SU-DHL-6 (cell line): ENCODE data around the gene SLU7.

ENCODE experiments used
- H2AFZ ChIP-seq: fragments of 200-600 bp; sonication (generic); 2 replicates; pipeline ENCODE4 v1.6.1; 2014; ENCODE audit warnings: low read depth, mild to moderate bottlenecking, moderate library complexity, mixed read lengths, antibody characterized with exemption, low read length; ENCODE audit not compliant: severe bottlenecking
- H3F3A ChIP-seq: fragments of 200-600 bp; shearing (Covaris generic); 2 replicates; pipeline ENCODE4 v1.6.0; 2016; ENCODE audit warnings: antibody characterized with exemption, mild to moderate bottlenecking; ENCODE audit not compliant: insufficient read depth
- H3K27ac ChIP-seq: fragments of 200-600 bp; sonication (generic); 2 replicates; pipeline ENCODE4 v1.5.1; 2016; ENCODE audit warnings: low read depth, mild to moderate bottlenecking, low read length, moderate library complexity, mixed read lengths
- H3K27me3 ChIP-seq: fragments of 200-600 bp; sonication (generic), shearing (Covaris generic); 2 replicates; pipeline ENCODE4 v1.6.0; 2014; ENCODE audit warnings: mild to moderate bottlenecking, low read length
- H3K36me3 ChIP-seq: fragments of 200-600 bp; sonication (generic); 2 replicates; pipeline ENCODE4 v1.6.1; 2014; ENCODE audit warnings: mild to moderate bottlenecking, low read length, mixed read lengths
- H3K4me2 ChIP-seq: fragments of 300-600, 200-600 bp; shearing (Covaris generic), sonication (generic); 2 replicates; pipeline ENCODE4 v1.6.0; 2014; ENCODE audit warnings: low read length, low read depth, mild to moderate bottlenecking; ENCODE audit not compliant: poor library complexity, severe bottlenecking
- H3K4me3 ChIP-seq: fragments of 200-600 bp; sonication (generic); 2 replicates; pipeline ENCODE4 v1.5.1; 2014; ENCODE audit warnings: antibody characterized with exemption, low read length, mild to moderate bottlenecking, mixed read lengths; ENCODE audit not compliant: insufficient read depth, poor library complexity, severe bottlenecking
- H3K79me2 ChIP-seq: fragments of 200-600 bp; sonication (generic); 2 replicates; pipeline ENCODE4 v1.6.1; 2014; ENCODE audit warnings: mild to moderate bottlenecking, low read length, moderate library complexity; ENCODE audit not compliant: insufficient read depth
- H3K9ac ChIP-seq: fragments of 200-600 bp; sonication (generic); 2 replicates; pipeline ENCODE4 v1.7.0; 2014; ENCODE audit warnings: mild to moderate bottlenecking, low read length
- H3K9me2 ChIP-seq: fragments of 200-600 bp; sonication (generic); replicated peaks from 2 replicates; pipeline ENCODE4 v1.6.1; 2014; ENCODE audit warnings: low read length; ENCODE audit not compliant: insufficient read depth
- H3K9me3 ChIP-seq: fragments of 200-600 bp; sonication (generic); 2 replicates; pipeline ENCODE4 v1.6.1; 2014; ENCODE audit warnings: low read length, mixed read lengths; ENCODE audit not compliant: insufficient read depth
- H4K20me1 ChIP-seq: fragments of 200-600 bp; sonication (generic); 2 replicates; pipeline ENCODE4 v1.6.1; 2014; ENCODE audit warnings: low read depth, mild to moderate bottlenecking, antibody characterized with exemption, low read length, moderate library complexity, mixed read lengths
- EZH2phosphoT487 ChIP-seq: fragments of 200-600 bp; sonication (generic), shearing (Covaris generic); conservative IDR thresholded peaks from 2 replicates; pipeline ENCODE4 v1.6.1; 2018; ENCODE audit warnings: mild to moderate bottlenecking, antibody characterized with exemption, low read length, moderate library complexity, mixed read lengths
- TF ChIP-seq, protein P1 (sequence below): fragments of 200-600 bp; sonication (generic); IDR thresholded peaks from one replicate; pipeline ENCODE4 v1.5.1; 2017; ENCODE audit warnings: antibody characterized with exemption, mild to moderate bottlenecking, low read length, moderate library complexity; ENCODE audit not compliant: insufficient read depth, poor library complexity, severe bottlenecking

SLU7 gene

DNA sequence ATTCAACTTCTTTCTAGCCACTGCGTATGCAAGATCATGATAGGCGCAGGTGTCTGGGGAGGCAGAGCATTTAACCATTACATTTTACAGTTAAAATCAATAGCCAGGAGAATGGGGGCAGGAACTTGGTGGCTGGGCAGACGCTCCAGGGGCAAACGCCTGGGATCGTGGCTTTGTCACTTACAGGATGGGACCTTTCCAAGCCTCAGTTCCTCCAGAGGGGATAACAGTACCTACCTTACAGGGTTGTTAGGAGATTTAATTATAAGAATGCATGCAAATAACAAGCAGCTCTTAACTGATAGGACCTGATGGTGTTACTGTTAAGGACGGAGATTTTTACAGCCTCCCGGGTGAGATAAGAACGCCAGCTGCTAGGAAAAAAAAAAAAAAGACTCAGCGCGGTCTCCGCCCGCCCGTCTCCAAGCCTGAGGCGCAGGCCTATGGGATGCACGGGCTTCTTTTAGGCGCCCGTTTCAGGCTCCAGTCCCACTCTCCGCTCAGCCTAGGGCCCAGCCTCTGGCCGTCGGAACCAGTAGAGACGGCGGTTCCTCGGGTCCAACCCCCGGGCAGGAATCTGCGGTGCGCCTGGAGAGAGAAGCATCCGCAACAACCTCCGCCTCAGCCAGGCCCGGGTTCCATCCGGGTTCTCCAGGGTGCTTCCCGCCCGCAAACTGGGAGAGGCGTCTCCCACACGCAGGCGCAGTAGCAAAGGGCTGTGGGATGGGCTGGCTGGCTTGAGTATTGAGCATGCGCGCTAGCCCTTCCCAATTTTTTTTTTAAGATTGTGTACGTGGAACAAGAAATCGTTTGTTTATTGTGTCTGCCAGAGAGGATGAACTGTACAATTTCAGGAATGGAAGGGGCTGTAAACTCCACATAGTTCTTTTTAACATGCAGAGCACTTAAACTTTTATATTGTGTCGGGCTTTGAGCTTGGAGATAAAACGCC is 19.2 kb downstream of the SLU7 start, which contains the start of gene FAM200C:
Gene FAM200C, minus strand, starts transcription at position 653 of the 952 bp plus-strand sequence. CDS start 4,564 bp downstream, outside the sequence.
- peaks cover 15% of the 10 kb centered on the region; the same call in 1 of the 2 replicates for H3K36me3 ChIP-seq
- H3K9me3 ChIP-seq: no peaks in the 10 kb centered on the region
- TF ChIP-seq, protein P1, sequence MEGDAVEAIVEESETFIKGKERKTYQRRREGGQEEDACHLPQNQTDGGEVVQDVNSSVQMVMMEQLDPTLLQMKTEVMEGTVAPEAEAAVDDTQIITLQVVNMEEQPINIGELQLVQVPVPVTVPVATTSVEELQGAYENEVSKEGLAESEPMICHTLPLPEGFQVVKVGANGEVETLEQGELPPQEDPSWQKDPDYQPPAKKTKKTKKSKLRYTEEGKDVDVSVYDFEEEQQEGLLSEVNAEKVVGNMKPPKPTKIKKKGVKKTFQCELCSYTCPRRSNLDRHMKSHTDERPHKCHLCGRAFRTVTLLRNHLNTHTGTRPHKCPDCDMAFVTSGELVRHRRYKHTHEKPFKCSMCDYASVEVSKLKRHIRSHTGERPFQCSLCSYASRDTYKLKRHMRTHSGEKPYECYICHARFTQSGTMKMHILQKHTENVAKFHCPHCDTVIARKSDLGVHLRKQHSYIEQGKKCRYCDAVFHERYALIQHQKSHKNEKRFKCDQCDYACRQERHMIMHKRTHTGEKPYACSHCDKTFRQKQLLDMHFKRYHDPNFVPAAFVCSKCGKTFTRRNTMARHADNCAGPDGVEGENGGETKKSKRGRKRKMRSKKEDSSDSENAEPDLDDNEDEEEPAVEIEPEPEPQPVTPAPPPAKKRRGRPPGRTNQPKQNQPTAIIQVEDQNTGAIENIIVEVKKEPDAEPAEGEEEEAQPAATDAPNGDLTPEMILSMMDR: no peak
- no peak for TF ChIP-seq EZH2phosphoT487
- H3K4me2 ChIP-seq: peak within 1 kb of the TSS; percentile 87
- peak within 1 kb of the TSS; percentile 98 for H2AFZ ChIP-seq
- H3K27ac ChIP-seq: no peak within 1 kb of the TSS
- peak within 1 kb of the TSS; percentile 87 for H3K9ac ChIP-seq
- peaks cover 27% of the 10 kb centered on the region; the same call in 1 of the 2 replicates for H3F3A ChIP-seq
- H3K4me3 ChIP-seq: peak within 1 kb of the TSS; percentile 94
- no peaks in the 10 kb centered on the region for H3K27me3 ChIP-seq
- no peaks in the 10 kb centered on the region for H3K9me2 ChIP-seq
- H4K20me1 ChIP-seq: no peaks in the 10 kb centered on the region
- H3K79me2 ChIP-seq: no peaks in the 10 kb centered on the region

DNA sequence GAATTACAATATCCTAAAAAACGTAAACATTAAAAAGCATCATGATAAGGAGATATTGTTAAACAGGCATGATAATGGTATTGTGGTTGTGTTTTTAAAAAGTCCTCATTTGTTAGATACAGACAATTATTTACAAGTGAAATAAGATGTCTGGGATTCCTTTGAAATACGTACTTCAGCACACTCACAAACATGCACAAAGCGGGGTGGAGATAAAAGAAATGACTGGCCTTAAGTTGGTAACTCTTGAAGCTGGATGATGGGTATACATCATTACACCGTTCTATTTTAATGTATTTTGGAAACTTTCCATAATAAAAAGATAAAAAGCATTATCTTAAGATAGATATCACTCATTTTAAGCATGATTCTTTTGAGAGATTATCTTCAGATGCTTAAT is 20.1 kb downstream of the SLU7 start:
- Histone ChIP-seq H3F3A (peaks cover 27% of the 10 kb centered on the region; the same call in 1 of the 2 replicates), H3K36me3 (peaks cover 12% of the 10 kb centered on the region; the same call in 1 of the 2 replicates), H3K27me3 (no peaks in the 10 kb centered on the region), H3K9me2 (no peaks in the 10 kb centered on the region), H3K9me3 (no peaks in the 10 kb centered on the region), H3K79me2 (no peaks in the 10 kb centered on the region), H4K20me1 (no peaks in the 10 kb centered on the region), H2AFZ (no peak overlapping the region), H3K4me2 (peak overlapping the region; percentile 87), H3K4me3 (peak overlapping the region; percentile 94), H3K9ac (peak overlapping the region; percentile 87), H3K27ac (no peak overlapping the region)
- TF ChIP-seq, protein P1: no peak
- no peak for TF ChIP-seq EZH2phosphoT487

DNA sequence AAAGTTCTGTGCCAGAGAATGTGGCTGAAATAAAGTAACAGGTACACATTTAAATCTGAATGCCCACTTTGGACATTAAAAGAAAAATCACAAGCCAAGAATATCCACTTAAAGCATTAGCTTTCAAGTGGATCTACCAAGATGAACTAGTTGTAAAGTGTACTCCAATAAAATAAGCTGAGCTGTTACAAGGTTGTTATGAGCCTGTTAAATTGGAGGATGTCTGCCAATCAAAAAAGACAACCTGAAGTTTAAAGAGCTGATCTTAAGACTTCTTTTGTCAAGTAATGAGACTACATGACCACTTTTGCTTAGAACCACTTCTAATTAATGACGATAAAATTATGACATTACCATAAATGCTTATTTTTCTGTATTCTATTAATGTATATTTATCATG is 21.4 kb downstream of the SLU7 start:
- H3F3A ChIP-seq: peaks cover 27% of the 10 kb centered on the region; the same call in 1 of the 2 replicates
- peaks cover 8% of the 10 kb centered on the region; the same call in 1 of the 2 replicates for H3K36me3 ChIP-seq
- H2AFZ ChIP-seq: no peak overlapping the region
- no peaks in the 10 kb centered on the region for H3K9me2 ChIP-seq
- H3K27me3 ChIP-seq: no peaks in the 10 kb centered on the region
- H3K27ac ChIP-seq: no peak overlapping the region
- H3K4me3 ChIP-seq: no peak overlapping the region
- H3K79me2 ChIP-seq: no peaks in the 10 kb centered on the region
- no peak overlapping the region for H3K9ac ChIP-seq
- H3K4me2 ChIP-seq: peak overlapping the region; percentile 6
- H4K20me1 ChIP-seq: no peaks in the 10 kb centered on the region
- no peak for TF ChIP-seq EZH2phosphoT487
- TF ChIP-seq, protein P1: no peak
- H3K9me3 ChIP-seq: no peaks in the 10 kb centered on the region
